ENCODE results near the gene AMZ1.
A peak's percentile ranks its signal among the peaks of the same experiment; 100 is the strongest.

Gene AMZ1, protein sequence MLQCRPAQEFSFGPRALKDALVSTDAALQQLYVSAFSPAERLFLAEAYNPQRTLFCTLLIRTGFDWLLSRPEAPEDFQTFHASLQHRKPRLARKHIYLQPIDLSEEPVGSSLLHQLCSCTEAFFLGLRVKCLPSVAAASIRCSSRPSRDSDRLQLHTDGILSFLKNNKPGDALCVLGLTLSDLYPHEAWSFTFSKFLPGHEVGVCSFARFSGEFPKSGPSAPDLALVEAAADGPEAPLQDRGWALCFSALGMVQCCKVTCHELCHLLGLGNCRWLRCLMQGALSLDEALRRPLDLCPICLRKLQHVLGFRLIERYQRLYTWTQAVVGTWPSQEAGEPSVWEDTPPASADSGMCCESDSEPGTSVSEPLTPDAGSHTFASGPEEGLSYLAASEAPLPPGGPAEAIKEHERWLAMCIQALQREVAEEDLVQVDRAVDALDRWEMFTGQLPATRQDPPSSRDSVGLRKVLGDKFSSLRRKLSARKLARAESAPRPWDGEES

DNA sequence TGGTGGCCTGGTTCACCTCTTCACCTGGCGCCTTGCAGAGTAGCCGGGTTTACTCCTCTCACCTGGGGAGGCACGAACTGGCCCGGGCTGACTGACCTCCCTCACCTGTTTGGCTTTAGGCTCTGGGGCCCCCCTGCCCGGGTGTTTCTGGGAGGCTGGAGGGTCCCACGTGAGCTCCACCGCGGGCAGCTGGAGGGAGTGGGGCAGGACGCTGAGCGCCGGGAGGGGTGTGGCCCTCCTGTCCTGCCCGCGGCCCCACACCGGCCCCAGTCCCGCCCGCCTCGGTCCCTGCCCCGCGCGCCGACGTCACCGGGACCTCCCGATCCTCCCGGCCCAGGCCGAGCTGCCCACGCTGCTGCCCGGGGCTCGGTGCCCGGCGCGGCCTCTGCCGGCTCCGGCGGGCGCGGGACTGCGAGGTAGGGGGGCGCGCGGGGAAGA lies at the start of gene AMZ1:
Gene AMZ1, plus strand, starts transcription at position 322 of the 438 bp plus-strand sequence. CDS start 12,250 bp downstream, outside the sequence.
- no peak for DNase-seq

DNA sequence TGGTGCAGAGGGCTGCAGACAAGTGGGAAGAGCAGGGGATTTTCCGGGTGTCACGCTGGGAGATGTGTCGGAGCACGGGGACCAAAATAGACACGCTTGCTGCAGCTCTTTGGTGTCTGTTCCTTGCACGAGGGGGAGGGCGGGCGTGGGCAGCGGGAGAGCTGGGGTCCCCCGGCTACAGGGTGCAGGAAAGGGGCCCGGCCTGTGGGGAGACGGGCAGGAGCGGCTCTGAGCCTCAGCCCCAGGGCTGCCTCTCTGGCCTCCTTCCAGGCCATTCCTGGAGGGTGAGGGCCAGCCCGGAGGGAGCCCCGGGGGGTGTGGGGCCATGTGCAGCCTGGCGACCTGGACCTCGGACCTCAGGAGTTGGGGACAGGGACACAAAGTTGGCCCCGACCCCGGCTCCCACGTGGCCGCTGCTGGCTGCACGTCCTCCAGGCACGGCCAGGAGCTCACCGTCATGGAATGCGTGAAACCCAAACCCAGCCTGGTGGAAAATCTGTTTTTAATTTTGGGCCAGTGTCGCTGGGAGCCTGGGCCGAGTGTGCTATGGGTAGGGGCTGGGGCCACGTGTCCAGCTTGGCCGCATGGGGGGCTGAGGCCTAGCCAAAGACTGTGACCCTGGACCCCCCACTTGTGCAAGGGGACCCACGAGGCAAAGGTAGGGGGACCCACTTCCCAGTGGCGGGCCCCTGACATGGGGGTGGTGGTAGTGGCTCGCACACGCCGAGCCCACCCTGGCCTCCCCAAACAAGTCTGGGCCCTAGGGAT lies 49.6 kb upstream of the AMZ1 start:
- no peak for DNase-seq

DNA sequence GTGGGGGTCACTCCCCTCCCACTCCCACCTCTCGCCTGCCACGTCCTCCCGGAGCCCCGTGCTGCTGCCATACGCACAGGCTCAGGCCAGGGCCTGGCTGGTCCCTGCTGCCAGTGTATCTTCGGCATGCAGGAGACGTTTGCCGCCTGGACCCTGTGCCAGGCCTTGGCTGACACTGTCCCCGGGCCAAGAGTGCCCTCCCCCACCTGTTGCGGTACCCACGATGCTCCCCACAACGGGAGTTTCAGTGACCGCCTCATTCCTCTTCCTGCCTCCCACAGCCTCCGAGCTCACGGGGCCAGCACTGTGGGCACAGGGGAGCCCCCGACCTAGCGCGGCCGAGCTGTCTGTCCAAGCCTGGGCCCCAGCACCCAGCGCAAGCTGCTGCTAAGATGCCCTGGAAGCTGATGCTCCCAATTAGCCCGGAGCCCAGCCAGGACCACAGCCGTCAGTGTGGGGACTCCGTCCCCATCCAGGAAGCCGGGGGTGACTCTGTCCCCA lies 48.8 kb upstream of the AMZ1 start:
- DNase-seq, result no peak

DNA sequence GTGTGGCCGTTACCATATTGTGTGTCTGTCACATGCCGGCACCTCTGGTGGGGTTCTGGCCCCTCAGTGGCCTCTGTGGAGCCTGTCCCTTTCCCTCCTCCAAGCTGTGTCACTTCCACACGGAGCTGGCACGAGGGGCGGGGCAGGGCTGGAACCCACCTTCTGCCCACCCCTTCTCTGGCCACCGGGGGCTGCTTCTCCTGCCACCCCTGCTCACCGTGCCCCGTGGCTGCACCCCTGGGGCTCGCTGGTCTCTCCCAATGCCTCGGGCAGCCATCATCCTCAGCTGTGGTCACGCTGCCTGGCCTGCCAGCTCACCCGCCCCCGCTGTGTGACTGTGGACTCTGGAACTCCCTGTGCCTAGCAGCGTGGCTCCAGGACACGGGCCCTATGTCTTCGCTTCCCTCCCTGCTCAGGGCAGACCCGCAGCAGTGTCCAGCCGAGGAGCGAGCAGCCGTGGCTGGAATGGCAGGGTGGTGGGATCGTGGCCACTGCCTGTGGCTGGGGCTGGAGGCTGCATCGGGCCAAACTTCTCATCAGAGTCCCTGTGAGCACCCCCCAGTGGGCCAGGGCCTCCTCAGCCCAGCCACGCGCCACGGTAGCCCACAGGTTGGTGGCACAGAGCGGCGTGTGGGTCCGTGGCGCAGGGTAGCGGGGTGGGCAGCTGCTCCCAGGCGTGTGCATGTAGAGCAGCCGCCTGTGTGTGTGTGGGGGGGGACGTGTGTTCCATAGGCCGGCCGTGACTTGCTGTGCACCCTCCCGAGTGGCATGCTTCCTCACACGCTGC lies 48.1 kb upstream of the AMZ1 start:
- DNase-seq, result no peak

DNA sequence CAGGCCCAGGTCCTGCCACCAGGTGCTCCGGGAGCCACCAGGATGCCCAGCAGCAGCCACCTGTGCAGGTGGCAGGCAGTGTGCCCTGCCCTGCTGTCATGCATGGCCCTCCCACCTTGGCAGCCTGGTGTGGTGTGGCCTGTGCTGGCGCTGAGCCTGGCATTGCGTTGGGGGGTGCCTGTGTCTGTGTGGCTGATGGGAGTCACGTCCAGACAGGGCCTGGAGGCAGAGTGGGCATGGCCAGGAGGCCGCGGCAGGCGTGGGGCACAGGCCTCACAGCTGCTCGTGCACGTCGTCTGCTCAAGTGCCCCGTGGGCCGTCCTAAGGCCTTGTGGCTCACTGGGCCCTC lies 47.5 kb upstream of the AMZ1 start:
- DNase-seq, result peak; percentile 28

DNA sequence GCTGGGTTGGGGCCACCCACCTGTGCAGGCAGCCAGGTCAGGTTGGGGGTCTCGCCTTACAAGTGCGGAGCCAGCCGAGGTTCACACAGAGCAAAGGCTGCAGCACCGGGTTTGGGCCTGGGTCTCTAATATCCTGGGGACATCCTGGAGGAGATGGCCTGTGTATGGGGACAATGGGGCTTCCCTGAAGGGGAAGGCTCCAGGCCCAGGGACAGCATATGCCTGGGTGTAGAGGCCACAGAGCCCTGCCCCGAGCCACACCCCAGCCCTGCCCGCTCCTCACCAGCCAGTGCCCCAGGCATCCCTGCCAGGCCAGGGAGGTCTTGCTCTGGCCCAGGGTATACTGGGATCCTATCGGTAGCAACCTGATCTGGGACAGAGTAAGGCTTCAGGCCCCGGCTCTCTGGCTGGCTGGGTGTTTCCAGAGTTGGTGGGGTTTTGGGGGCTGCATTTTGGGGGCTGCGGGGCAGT lies 47.1 kb upstream of the AMZ1 start:
- DNase-seq, result no peak

DNA sequence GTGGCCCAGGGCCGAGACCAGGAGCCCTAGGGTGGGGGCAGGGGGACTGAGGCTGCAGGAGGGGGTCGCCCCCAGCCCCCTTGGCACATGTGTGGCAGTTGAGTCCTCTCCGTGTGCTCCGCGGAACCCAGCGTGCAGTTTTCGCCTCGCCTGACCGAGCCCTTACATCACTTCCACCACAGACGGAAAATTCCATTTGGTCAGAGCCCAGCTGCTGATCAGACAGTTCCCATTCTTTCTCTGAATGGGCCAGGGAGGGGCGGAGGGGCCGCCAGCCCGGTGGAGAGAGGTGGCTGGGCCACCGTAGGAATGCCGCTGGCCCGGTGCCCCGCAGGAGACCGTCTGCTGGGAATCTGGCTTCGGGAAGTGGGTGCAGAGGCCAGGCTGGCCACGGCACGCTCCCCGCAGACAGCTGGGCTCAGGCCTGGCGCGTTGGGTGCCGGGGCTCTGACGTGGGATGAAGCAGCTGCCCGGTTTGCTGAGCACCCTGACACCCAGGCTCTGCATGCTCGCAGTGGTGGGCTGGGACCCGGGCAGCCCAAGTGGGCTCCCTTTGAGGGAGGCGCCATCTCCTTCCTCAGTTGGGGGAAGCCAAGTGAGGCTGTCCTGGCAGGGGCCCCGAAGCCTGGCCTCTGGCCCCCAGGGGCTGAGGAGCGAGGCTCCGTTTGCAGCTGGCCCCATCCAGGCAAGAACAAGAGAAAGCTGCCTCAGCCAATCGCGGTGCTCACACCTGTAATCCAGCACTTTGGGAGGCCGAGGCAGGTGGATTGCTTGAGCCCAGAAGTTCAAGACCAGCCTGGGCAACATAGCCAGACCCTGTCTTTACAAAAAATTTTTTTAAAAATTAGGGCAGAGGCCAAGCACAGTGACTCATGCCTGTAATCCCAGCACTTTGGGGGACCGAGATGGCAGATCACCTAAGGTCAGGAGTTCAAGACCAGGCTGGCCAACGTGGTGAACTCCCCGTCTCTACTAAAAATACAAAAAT lies 46.3 kb upstream of the AMZ1 start:
- no peak for DNase-seq

DNA sequence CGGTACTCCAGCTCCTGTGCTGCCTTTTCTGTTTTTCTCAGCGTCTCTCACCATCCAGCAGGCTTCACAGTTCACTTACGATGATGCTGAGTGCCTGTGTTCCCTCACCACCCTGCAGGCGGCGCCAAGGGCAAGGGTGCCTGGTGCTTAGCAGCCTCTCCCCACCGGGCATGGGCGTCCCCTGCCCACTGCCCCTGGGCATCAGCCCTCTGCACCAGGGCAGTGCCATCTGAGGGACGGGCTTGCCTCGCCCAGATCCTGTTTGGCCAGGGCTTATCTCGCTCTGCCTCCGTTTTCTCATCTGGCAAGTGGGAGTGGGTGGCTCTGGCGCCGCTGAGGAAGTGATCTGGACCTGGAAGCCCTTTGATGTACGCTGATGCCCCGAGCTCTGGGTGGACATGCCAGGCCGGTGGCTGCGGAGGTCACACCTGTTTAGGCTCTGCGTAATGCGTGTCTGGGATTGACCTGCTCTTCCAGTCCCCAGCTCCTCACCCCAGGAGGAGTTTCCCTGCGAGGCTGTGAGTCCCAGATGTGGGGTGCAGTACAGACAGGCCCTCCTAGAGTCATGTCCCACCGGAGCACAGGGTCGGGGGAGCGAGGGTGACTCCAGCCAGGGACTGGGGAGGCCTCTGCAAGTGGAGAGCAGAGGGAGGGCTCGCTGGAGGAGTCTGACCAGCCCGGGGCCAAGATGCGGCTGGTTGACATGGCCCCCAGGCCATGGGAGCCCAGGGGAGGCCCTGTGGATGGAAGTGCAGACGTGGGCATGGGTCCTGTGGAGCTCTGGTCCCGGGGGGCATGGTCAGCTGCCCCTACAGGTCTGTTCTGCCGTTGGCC lies 44.4 kb upstream of the AMZ1 start:
- no peak for DNase-seq

DNA sequence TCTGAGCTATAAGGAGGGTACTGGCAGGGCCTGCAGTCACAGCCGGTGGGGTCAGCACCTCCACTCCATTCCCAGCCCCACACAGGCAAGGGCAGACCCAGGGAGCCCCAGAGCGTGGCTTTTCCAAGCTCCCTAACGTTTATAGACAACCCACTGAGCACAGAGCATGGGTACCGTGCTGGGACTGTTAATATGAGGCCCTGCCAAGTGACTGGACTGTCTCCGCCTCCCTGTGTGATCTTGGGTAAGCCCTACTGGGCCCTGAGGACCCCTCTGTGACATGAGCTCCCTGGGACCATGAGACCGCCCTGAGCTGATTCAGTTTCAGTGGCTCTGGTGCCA lies 43.8 kb upstream of the AMZ1 start:
- DNase-seq, result no peak

DNA sequence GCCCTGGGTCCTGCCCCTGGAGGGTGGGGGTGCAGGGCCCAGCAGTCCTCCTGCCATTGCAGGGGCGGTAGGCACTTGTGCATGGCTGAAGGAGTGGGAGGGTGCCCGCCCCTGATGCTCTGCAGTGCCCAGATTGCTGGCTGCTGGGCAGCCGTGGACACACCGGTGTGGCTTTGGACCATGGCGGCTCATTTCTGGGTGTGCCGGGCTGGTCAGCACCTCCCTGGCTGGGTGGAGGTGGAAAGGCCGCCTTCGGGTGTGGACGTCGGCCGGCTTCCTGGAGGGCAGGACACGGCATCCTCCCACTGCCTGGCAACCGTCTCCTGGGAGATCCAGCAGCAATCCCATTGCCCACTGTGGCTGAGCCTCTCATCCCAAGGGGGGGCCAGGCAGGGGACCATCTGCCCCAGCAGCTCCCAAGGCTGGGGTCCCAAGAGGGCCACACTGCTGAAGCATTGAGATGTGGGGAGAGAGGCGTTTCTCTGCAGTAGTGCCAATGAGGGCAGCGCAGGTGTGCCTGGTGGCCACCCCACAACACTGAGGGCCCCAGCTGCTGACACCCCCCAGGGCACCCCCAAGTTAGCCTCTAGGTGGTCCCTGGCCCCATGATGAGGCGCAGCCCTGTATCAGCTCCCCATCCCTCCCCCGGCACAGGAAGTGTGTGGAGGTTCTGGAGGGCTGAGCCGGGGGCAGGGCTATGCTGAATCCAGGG lies 43.3 kb upstream of the AMZ1 start:
- DNase-seq, result no peak

DNA sequence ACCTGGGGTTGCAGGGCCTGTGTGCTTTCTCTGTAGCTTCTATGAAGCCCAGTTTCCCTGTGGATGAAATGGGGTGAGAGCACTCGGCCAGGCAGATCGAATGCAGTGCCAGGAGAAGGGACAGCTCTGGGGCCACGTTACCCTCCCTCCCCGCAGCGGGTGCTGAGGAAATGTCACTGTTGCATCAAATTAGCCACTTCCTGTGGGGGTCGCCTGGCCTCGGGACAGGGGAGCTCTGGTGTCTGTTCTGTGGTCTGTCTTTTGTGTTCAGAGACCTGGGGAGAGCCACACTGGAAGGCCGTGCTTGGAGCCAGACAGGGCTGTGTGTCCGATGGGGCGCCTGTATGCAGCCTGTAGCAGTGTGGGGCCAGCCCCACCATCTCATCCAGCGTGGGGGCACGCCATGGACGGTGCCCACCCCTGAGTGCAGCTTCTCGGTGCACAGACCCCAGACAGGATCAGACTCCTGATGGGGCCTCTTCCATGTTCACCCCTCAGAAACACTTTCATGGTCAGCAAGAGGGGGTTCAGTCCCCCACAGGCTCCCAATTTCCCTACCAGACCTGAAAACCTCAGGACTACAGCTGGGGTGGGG lies 42.6 kb upstream of the AMZ1 start:
- DNase-seq, result no peak

DNA sequence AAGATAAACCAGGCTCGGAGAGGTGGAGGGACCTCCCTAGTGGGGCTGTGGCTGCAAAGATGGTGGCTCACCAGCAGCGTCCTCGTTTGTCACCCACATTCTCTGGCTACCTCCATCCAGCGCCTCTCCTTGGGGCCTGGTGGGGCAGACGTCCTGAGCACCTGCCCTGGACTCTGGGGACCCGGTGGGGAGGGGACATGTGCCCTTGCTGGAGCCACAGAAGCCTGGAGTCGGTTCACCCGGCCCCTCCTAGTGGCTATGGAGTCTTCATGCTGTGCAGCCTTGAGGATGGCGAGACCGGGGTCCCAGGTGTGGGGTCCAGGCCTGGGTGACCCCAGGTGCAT lies 41.7 kb upstream of the AMZ1 start:
- DNase-seq, result no peak

DNA sequence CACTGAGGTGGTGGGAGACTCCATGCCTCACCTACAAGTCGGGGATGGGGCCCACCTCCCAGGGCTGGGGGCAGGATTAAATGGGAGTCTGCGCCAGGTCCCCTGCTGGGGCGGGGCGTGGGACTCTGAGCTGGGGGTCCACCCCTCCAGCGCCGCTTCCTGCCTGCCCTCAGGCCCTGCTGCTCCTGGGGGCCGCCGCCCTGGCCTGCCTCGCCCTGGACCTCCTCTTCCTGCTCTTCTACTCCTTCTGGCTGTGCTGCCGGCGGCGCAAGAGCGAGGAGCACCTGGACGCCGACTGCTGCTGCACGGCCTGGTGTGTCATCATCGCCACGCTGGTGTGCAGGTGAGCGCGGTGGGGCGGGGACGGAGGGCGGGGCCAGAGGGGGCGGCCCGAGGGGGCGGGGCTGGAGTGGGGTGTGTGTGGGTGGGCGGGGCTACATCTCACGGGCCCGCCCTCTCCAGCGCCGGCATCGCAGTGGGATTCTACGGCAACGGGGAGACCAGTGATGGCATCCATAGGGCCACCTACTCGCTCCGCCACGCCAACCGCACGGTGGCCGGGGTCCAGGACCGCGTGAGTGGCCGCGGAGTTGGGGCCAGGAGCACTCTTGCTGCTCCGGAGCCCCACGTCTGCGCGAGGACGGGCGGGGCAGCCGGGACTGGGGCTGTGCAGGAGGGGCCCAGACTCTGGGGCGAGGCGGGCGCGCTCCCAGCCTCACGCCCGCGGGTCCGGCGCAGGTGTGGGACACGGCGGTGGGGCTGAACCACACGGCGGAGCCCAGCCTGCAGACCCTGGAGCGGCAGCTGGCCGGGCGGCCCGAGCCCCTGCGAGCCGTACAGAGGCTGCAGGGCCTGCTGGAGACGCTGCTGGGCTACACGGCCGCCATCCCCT lies 41.1 kb upstream of the AMZ1 start:
- no peak for DNase-seq

DNA sequence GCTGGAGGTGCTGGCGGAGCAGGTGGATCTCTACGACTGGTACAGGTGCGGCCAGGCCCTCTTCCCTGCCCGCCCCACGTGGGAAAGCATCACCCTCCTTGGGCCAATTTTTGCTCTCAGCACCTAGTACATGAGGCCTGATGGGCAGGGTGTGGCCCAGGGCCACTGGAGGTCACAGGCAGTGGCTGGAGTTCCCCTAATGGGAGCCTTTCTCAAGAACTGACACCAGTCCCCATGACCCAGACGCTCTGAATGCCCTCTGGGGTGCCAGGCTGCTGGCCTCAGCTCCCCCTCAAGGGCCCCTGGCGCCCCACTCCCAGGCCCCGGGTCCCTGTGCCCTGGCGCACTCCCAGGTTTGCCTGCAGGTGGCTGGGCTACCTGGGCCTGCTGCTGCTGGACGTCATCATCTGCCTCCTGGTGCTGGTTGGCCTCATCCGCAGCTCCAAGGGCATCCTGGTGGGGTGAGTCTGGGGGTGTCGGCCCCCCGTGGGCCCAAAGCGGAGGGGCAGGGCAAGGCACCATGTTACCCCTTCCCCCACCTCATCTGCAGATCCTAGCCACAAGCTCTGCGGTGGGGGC lies 40.3 kb upstream of the AMZ1 start:
- DNase-seq, result no peak

DNA sequence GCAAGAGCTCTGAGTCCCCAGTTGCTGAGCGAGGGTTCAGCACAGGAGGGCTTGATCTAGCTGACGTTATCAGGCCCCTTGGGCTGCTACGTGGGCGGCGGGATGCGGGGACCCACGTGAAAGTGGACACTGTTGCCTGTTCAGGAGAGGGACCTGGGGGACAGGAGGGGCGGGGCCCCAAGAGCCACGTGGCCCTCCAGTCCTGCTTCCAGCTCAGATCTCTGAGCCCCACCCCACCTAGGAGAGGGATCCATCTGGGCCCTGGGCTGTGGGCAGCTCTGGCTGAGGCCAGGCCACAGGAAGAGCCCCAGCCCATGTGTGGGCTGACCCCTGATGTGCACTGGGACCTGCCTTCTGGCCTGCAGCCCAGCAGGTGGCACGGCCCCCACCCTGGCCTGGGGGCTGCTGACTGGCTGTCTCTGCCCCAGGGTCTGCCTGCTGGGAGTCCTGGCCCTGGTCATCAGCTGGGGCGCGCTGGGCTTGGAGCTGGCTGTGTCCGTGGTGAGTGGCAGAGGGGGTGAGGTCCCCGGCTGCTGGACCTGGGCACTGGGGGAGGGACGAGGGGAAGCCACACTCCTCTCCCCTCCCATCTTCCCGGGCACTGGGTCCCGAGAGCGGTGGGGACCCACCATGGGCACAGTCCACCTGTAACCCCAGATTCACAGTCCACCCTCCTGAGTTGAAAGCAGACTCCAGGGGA lies 38.7 kb upstream of the AMZ1 start:
- DNase-seq, result no peak

DNA sequence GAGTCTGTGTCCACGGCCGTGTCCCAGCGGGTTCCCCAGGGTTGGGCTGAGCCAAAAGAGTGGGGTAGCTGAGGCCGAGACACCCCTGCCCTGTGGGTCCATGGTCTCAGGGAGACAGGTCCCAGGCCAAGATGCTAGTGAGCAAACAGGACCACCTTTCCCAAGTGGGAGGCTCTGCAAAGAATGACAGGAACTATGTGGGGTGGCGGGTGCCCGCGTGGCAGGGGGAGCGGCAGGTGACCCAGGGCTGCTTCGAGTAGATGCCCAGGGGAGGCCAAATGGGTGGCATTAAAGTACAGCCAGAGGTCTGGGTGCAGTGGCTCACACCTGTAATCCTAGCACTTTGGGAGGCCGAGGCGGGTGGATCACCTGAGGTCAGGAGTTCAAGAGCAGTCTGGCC lies 38.0 kb upstream of the AMZ1 start:
- no peak for DNase-seq

DNA sequence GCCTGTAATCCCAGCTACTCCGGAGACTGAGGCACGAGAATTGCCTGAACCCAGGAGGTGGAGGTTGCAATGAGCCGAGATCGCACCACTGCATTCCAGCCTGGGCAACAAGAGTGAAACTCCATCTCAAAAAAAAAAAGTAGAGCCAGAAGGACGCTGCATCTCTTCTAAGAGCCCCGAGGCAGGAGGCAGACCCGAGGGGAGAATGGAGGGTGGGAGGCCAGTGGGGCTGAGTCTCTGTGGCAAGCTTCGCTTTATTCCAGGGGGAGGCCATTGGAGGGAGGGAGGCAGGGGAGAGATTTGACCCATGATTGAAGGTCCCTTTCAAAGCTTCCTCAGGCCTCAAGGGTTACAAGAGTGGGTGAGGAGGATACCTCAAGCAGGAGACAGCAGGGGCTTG lies 37.6 kb upstream of the AMZ1 start:
- DNase-seq, result no peak

DNA sequence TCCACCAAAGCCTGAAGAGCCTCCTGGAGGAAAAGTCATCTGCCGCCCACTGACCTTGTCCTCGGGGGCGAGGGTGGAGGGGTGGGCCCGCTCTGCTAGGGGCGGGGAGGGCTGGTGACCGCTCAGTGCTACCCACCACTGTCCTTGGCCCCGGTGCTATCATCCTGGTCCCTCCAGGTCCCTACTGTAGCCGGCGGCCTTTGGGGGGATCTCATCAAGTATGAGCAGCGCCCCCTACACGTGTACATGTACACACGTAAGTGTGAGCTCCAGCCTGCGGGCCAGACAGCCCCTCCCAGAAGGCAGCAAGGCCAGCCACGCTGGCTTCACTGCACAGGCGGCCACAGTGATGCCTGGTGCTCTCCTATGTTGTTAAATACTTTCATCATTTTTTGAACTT lies 36.7 kb upstream of the AMZ1 start:
- DNase-seq, result no peak
